Body of pancreas (tissue), 4 donors: Measurements from ENCODE around the gene PRKAR1A.

Experiments used
- CTCF ChIP-seq, 7 experiments: fragments of 450-650 bp in 4 of 7; fragments of 200-600 bp in 3 of 7; sonication (generic) in 3 of 7; IDR thresholded peaks; one replicate each; pipeline ENCODE4 v1.5.1; 2016 to 2019; ENCODE audit warnings: antibody characterized with exemption in 7 of 7
- POLR2A ChIP-seq, 3 donors: fragments of 450-650 bp; IDR thresholded peaks; one replicate each; pipeline ENCODE4 v1.6.1; 2016; ENCODE audit warnings: antibody characterized with exemption in 3 of 3, mild to moderate bottlenecking in 2 of 3

GRCh38 chr17:68489919-68490318, 22.3 kb upstream of the PRKAR1A start:
- TF ChIP-seq CTCF (IDR thresholded peaks at IDR 0.05) (no peak), POLR2A (IDR thresholded peaks at IDR 0.05) (no peak)
